Measurements from ENCODE around the gene C4orf33.

Gene C4orf33

DNA sequence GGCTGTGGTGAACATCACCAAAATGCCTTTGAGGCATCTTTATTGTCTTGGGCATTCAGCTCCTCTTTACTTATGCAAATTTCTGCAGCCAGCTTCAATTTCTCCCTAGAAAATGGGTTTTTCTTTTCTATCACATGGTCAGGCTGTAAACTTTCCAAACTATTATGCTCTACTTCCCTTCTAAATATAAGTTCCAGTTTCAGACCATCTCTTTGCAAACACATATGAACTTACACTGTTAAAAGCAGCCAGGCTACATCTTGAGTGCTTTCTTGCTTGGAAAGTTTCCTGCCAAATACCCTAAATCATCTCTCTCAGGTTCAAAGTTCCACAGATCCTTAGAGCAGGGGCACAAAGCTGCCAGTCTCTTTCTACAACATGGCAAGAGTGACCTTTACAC lies 15.8 kb upstream of the C4orf33 start (continued):
- TF ChIP-seq ZNF776 (tag by site-specific recombination; IDR thresholded peaks at IDR 0.05; ENCODE audit: borderline replicate concordance) (no peak), ZNF354C (tag by site-specific recombination; IDR thresholded peaks at IDR 0.05; ENCODE audit: borderline replicate concordance, low read depth) (no peak), RBAK (tag by site-specific recombination; IDR thresholded peaks at IDR 0.05) (no peak), KLF9 (tag by site-specific recombination; IDR thresholded peaks at IDR 0.05; ENCODE audit: low read depth) (no peak), ZFP3 (tag by site-specific recombination; IDR thresholded peaks at IDR 0.05; ENCODE audit: low read depth) (no peak), ZXDB (tag by site-specific recombination; IDR thresholded peaks at IDR 0.05) (no peak), ZNF324 (tag by site-specific recombination; IDR thresholded peaks at IDR 0.05) (no peak)
- TF ChIP-seq, protein P1, sequence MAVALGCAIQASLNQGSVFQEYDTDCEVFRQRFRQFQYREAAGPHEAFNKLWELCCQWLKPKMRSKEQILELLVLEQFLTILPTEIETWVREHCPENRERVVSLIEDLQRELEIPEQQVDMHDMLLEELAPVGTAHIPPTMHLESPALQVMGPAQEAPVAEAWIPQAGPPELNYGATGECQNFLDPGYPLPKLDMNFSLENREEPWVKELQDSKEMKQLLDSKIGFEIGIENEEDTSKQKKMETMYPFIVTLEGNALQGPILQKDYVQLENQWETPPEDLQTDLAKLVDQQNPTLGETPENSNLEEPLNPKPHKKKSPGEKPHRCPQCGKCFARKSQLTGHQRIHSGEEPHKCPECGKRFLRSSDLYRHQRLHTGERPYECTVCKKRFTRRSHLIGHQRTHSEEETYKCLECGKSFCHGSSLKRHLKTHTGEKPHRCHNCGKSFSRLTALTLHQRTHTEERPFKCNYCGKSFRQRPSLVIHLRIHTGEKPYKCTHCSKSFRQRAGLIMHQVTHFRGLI (tag by site-specific recombination; IDR thresholded peaks at IDR 0.05): no peak

DNA sequence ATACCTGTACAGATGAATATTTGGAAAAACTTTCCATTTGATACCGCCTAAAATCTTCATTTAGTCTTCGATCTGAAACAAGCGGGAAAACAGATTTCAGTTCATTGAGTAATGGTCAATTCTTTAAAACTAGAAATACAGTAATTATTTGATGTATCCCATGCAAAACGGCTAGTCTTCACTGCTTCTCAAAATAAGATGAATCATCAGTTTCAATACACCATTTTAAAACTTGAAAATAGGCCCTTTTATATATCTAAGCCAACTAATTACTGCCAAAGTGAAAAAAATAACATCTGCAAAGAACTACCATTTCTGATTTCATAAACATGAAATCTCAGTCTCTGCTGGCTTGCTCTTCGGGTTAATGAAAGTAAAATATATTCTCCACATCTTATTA lies 13.7 kb upstream of the C4orf33 start:
- no peaks in the 10 kb centered on the region for H3K4me1 ChIP-seq (ENCODE audit: control insufficient read depth, insufficient read depth, low read length)
- peaks cover 0 to 39% of the 10 kb centered on the region in 2 experiments; a peak in 1 of 3 replicates for H3K36me3 ChIP-seq (ENCODE audit: control insufficient read depth in 2 of 2, insufficient read depth in 1 of 2, low read length in 2 of 2)
- TF ChIP-seq, protein P2, sequence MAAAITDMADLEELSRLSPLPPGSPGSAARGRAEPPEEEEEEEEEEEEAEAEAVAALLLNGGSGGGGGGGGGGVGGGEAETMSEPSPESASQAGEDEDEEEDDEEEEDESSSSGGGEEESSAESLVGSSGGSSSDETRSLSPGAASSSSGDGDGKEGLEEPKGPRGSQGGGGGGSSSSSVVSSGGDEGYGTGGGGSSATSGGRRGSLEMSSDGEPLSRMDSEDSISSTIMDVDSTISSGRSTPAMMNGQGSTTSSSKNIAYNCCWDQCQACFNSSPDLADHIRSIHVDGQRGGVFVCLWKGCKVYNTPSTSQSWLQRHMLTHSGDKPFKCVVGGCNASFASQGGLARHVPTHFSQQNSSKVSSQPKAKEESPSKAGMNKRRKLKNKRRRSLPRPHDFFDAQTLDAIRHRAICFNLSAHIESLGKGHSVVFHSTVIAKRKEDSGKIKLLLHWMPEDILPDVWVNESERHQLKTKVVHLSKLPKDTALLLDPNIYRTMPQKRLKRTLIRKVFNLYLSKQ (tag by site-specific recombination; IDR thresholded peaks at IDR 0.05; ENCODE audit: borderline replicate concordance): no peak
- TF ChIP-seq, protein P3, sequence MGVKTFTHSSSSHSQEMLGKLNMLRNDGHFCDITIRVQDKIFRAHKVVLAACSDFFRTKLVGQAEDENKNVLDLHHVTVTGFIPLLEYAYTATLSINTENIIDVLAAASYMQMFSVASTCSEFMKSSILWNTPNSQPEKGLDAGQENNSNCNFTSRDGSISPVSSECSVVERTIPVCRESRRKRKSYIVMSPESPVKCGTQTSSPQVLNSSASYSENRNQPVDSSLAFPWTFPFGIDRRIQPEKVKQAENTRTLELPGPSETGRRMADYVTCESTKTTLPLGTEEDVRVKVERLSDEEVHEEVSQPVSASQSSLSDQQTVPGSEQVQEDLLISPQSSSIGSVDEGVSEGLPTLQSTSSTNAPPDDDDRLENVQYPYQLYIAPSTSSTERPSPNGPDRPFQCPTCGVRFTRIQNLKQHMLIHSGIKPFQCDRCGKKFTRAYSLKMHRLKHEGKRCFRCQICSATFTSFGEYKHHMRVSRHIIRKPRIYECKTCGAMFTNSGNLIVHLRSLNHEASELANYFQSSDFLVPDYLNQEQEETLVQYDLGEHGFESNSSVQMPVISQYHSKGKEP (tag by site-specific recombination; IDR thresholded peaks at IDR 0.05): no peak
- TF ChIP-seq ZNF423 (tag by site-specific recombination; IDR thresholded peaks at IDR 0.05) (no peak), ZBTB48 (tag by site-specific recombination; IDR thresholded peaks at IDR 0.05) (no peak), SP7 (tag by site-specific recombination; IDR thresholded peaks at IDR 0.05) (no peak), ZNF214 (tag by site-specific recombination; IDR thresholded peaks at IDR 0.05; ENCODE audit: borderline replicate concordance) (no peak), ZNF114 (tag by site-specific recombination; IDR thresholded peaks at IDR 0.05) (no peak), ZNF658 (tag by site-specific recombination; IDR thresholded peaks at IDR 0.05) (no peak)
- H3K4me3 ChIP-seq (ENCODE audit: low read depth, low read length): no peak overlapping the region
- H3K27ac ChIP-seq (ENCODE audit: extremely low read depth, low read depth, low read length): no peak overlapping the region
- H3K9me3 ChIP-seq (ENCODE audit: control insufficient read depth, insufficient read depth, low read depth, low read length): no peaks in the 10 kb centered on the region
- ChIA-PET POLR2A (no interaction called here), CTCF (no interaction called here)

DNA sequence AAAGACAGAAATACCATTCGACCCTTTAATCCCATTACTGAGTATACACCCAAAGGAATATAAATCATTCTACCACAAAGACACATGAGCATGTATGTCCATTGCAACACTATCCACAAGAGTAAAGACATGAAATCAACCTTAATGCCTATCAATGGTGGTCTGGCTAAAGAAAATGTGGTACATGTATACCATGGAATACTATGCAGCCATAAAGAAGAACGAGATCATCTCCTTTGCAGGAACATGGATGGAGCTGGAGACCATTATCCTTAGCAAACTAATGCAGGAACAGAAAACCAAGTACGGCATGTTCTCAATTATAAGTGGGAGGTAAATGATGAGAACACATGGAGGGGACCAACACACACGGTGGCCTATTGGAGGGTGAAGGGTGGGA lies 10.5 kb upstream of the C4orf33 start:
- ChIA-PET CTCF (no interaction called here), POLR2A (no interaction called here)
- H3K4me3 ChIP-seq (ENCODE audit: low read depth, low read length): no peak overlapping the region
- H3K36me3 ChIP-seq (ENCODE audit: control insufficient read depth in 2 of 2, insufficient read depth in 1 of 2, low read length in 2 of 2): peaks cover 0 to 14% of the 10 kb centered on the region in 2 experiments; a peak in 1 of 3 replicates
- no peaks in the 10 kb centered on the region for H3K9me3 ChIP-seq (ENCODE audit: control insufficient read depth, insufficient read depth, low read depth, low read length)
- TF ChIP-seq ZNF146 (tag by site-specific recombination; IDR thresholded peaks at IDR 0.05) (peak; percentile 77), ZFP3 (tag by site-specific recombination; IDR thresholded peaks at IDR 0.05; ENCODE audit: low read depth) (no peak)
- H3K4me1 ChIP-seq (ENCODE audit: control insufficient read depth, insufficient read depth, low read length): no peaks in the 10 kb centered on the region
- H3K27ac ChIP-seq (ENCODE audit: extremely low read depth, low read depth, low read length): no peak overlapping the region
